ENCODE data around the gene PELO. TPM values are rescaled to one million over a fixed set of nuclear protein-coding genes. Genes with fewer than 3 reads are reported as not detected.

PELO gene
- total RNA-seq, 5 donors from 2014 or later (not counting 1 experiment from before 2014, with no cell fraction given): 7.3 to 18.2 (median 13.8) TPM

DNA sequence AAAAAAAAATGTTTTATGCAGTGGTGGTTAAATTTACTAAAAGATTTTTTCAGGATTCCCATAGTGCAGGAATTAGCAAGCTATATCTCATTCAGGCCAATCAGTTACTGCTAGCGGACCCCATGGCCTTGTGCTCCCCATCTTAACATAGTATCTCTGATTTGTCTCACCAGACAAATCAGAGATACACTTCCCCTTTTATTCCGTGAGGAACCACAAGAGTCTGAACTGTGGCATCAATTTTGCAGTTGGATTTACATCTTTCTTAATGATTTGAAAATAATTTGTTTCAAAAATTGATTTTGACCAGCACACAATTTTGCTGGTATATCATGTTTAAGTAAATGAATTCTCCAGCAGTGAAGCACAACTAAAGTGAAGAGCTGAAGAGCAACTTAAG, 17.9 kb downstream of the PELO start:
- no peak for ATAC-seq (replicated peaks in 1 of 4)
- no CpG with 5 or more reads among the region's 2 CpGs for WGBS (ENCODE audit: insufficient coverage)
- Histone ChIP-seq H3K27me3 (replicated peaks in 1 of 2; ENCODE audit: control insufficient read depth in 2 of 2, extremely low read depth in 1 of 2, insufficient read depth in 2 of 2, low read length in 1 of 2) (no peaks in the 10 kb centered on the region), H3K4me3 (ENCODE audit: control insufficient read depth in 1 of 2, extremely low read depth in 1 of 2, low read length in 1 of 2) (no peak overlapping the region), H3K27ac (ENCODE audit: low read length) (no peak overlapping the region), H3K36me3 (ENCODE audit: control insufficient read depth in 2 of 2, extremely low read depth in 1 of 2, insufficient read depth in 1 of 2, low read length in 1 of 2) (no peaks in the 10 kb centered on the region), H3K4me1 (ENCODE audit: control insufficient read depth in 1 of 2, extremely low read depth in 1 of 2, insufficient read depth in 2 of 2, low read length in 2 of 2) (peaks cover 11 to 25% of the 10 kb centered on the region in 2 experiments), H3K9me3 (no peaks in the 10 kb centered on the region)
- no peaks in the 10 kb centered on the region for H3K9me3 Mint-ChIP-seq
- H3K4me3 Mint-ChIP-seq: no peak overlapping the region
- peaks cover 21% of the 10 kb centered on the region for H3K36me3 Mint-ChIP-seq
- H3K27ac Mint-ChIP-seq: no peak overlapping the region
- peaks cover 35 to 45% (median 45%) of the 10 kb centered on the region in 3 donors for H3K4me1 Mint-ChIP-seq
- ChIA-PET POLR2A (interaction anchor here in 1 of 2 donors (0.5 kb wide), 1 partner anchor 73 kb away, joined by 3 read pairs; no protein-coding TSS in a partner anchor), CTCF (no interaction called here)
- no peak for DNase-seq
- no peaks in the 10 kb centered on the region for H3K27me3 Mint-ChIP-seq

DNA sequence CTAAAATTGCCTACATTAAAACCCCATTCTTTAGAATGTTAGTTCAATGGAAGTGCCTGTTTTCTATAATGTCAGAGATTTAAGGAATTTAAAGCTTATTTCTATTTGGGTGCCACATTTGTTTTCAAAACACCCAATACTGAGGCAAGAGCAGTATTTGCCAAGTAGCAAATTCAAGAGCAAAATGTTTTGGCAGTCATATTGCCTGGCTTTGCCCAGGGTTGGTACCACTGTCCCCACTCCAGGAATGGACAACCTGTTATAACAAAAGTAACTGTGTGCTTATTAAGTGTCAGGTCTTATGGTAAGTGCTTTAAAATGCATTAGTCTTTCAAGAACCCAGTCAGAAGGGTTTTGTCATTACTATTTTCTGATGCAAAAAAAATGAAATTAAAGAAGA, 19.3 kb downstream of the PELO start:
- no peak for ATAC-seq (replicated peaks in 1 of 4)
- no peaks in the 10 kb centered on the region for H3K27me3 ChIP-seq (replicated peaks in 1 of 2; ENCODE audit: control insufficient read depth in 2 of 2, extremely low read depth in 1 of 2, insufficient read depth in 2 of 2, low read length in 1 of 2)
- no peak overlapping the region for H3K27ac ChIP-seq (ENCODE audit: low read length)
- Mint-ChIP-seq H3K27ac (no peak overlapping the region), H3K4me3 (no peak overlapping the region), H3K4me1 (peaks cover 21 to 31% (median 30%) of the 10 kb centered on the region in 3 donors), H3K27me3 (no peaks in the 10 kb centered on the region), H3K36me3 (peaks cover 17% of the 10 kb centered on the region), H3K9me3 (no peaks in the 10 kb centered on the region)
- H3K9me3 ChIP-seq: no peaks in the 10 kb centered on the region
- no peaks in the 10 kb centered on the region for H3K36me3 ChIP-seq (ENCODE audit: control insufficient read depth in 2 of 2, extremely low read depth in 1 of 2, insufficient read depth in 1 of 2, low read length in 1 of 2)
- ChIA-PET CTCF (interaction anchor here in 1 of 2 donors (1.0 kb wide), 1 partner anchor 10 kb away, joined by 3 read pairs; no protein-coding TSS in a partner anchor), POLR2A (interaction anchor here in 1 of 2 donors (0.6 kb wide), 2 partner anchors 142 to 1396 kb away, joined by 4 to 5 read pairs; no protein-coding TSS in a partner anchor)
- DNase-seq: no peak
- H3K4me1 ChIP-seq (ENCODE audit: control insufficient read depth in 1 of 2, extremely low read depth in 1 of 2, insufficient read depth in 2 of 2, low read length in 2 of 2): peaks cover 0 to 13% of the 10 kb centered on the region in 2 experiments
- H3K4me3 ChIP-seq (ENCODE audit: control insufficient read depth in 1 of 2, extremely low read depth in 1 of 2, low read length in 1 of 2): no peak overlapping the region

- DNase-seq: no peak
- H3K27ac Mint-ChIP-seq: no peak overlapping the region
- no peaks in the 10 kb centered on the region for H3K27me3 Mint-ChIP-seq
- Histone ChIP-seq H3K9me3 (no peaks in the 10 kb centered on the region), H3K27ac (ENCODE audit: low read length) (no peak overlapping the region), H3K4me3 (ENCODE audit: control insufficient read depth in 1 of 2, extremely low read depth in 1 of 2, low read length in 1 of 2) (no peak overlapping the region), H3K4me1 (ENCODE audit: control insufficient read depth in 1 of 2, extremely low read depth in 1 of 2, insufficient read depth in 2 of 2, low read length in 2 of 2) (peaks cover 0 to 7% of the 10 kb centered on the region in 2 experiments), H3K36me3 (ENCODE audit: control insufficient read depth in 2 of 2, extremely low read depth in 1 of 2, insufficient read depth in 1 of 2, low read length in 1 of 2) (no peaks in the 10 kb centered on the region), H3K27me3 (replicated peaks in 1 of 2; ENCODE audit: control insufficient read depth in 2 of 2, extremely low read depth in 1 of 2, insufficient read depth in 2 of 2, low read length in 1 of 2) (no peaks in the 10 kb centered on the region)
- POLR2A ChIA-PET: no interaction called here
- CTCF ChIA-PET: interaction anchor here (1.0 to 1.1 kb wide), 2 partner anchors 8 to 10 kb away, joined by 3 read pairs; no protein-coding TSS in a partner anchor
- ATAC-seq (replicated peaks in 1 of 4): no peak
- H3K36me3 Mint-ChIP-seq: peaks cover 17% of the 10 kb centered on the region
- peaks cover 14 to 26% (median 25%) of the 10 kb centered on the region in 3 donors for H3K4me1 Mint-ChIP-seq
- no peaks in the 10 kb centered on the region for H3K9me3 Mint-ChIP-seq
- H3K4me3 Mint-ChIP-seq: no peak overlapping the region
Observed at GRCh38 chr5:52807723-52808122, 20.0 kb downstream of the PELO start.

DNA sequence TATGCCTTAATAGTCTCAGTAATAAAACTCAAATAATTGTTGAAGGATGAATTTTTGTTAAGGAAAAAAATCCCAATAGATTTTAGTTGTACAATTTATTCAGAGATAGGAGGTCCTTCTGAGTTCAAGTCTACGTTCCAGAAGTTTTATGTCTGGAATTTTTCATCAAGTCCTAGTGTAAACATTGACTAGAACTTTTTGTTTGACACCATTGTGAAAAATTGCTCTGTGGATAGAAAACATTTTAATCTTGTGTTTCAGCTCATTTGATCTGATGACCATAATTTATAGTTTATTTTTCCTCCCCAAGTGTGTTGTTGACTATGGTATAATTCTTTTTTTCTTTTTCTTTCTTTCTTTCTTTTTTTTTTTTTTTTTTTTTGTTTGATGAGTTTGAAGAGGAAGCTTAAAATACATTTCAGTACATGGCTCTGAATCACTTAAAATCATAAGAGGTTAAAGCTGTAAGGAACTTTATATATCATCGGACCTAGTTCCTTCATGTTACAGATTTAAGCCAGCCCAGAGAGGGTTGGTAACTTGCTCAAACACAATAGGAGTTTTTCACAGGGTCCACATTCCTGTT, 20.7 kb downstream of the PELO start:
- H3K27me3 ChIP-seq (replicated peaks in 1 of 2; ENCODE audit: control insufficient read depth in 2 of 2, extremely low read depth in 1 of 2, insufficient read depth in 2 of 2, low read length in 1 of 2): no peaks in the 10 kb centered on the region
- H3K9me3 ChIP-seq: no peaks in the 10 kb centered on the region
- H3K27ac ChIP-seq (ENCODE audit: low read length): no peak overlapping the region
- ATAC-seq (replicated peaks in 1 of 4) (no peak), DNase-seq (no peak)
- H3K4me3 ChIP-seq (ENCODE audit: control insufficient read depth in 1 of 2, extremely low read depth in 1 of 2, low read length in 1 of 2): no peak overlapping the region
- H3K36me3 ChIP-seq (ENCODE audit: control insufficient read depth in 2 of 2, extremely low read depth in 1 of 2, insufficient read depth in 1 of 2, low read length in 1 of 2): no peaks in the 10 kb centered on the region
- POLR2A ChIA-PET: interaction anchor here (0.6 to 0.7 kb wide), 5 partner anchors 40 to 1503 kb away, joined by 3 to 17 read pairs (median 3); no protein-coding TSS in a partner anchor
- H3K4me3 Mint-ChIP-seq: no peak overlapping the region
- CTCF ChIA-PET: interaction anchor here (0.6 to 1.1 kb wide), 3 partner anchors 9 to 13 kb away, joined by 3 to 8 read pairs (median 3); no protein-coding TSS in a partner anchor
- H3K4me1 Mint-ChIP-seq: peaks cover 8 to 20% (median 19%) of the 10 kb centered on the region in 3 donors
- peaks cover 17% of the 10 kb centered on the region for H3K36me3 Mint-ChIP-seq
- H3K4me1 ChIP-seq (ENCODE audit: control insufficient read depth in 1 of 2, extremely low read depth in 1 of 2, insufficient read depth in 2 of 2, low read length in 2 of 2): peaks cover 0 to 2% of the 10 kb centered on the region in 2 experiments
- WGBS (ENCODE audit: insufficient coverage): no CpG with 5 or more reads among the region's 2 CpGs
- no peak overlapping the region for H3K27ac Mint-ChIP-seq
- H3K9me3 Mint-ChIP-seq: no peaks in the 10 kb centered on the region
- H3K27me3 Mint-ChIP-seq: no peaks in the 10 kb centered on the region

- Mint-ChIP-seq H3K4me1 (peaks cover 0 to 10% (median 9%) of the 10 kb centered on the region in 3 donors), H3K4me3 (no peak overlapping the region), H3K27me3 (no peaks in the 10 kb centered on the region), H3K36me3 (peaks cover 10% of the 10 kb centered on the region), H3K27ac (peak overlapping the region in 1 of 2 donors; percentile 22), H3K9me3 (no peaks in the 10 kb centered on the region)
- WGBS (ENCODE audit: insufficient coverage): no CpG with 5 or more reads among the region's 1 CpG
- ChIA-PET POLR2A (interaction anchor here in 1 of 2 donors (0.7 kb wide), 1 partner anchor 67 kb away, joined by 6 read pairs; no protein-coding TSS in a partner anchor), CTCF (interaction anchor here in 1 of 2 donors (1.3 kb wide), 1 partner anchor 11 kb away, joined by 3 read pairs; no protein-coding TSS in a partner anchor)
- DNase-seq: no peak
- no peaks in the 10 kb centered on the region for H3K36me3 ChIP-seq (ENCODE audit: control insufficient read depth in 2 of 2, extremely low read depth in 1 of 2, insufficient read depth in 1 of 2, low read length in 1 of 2)
- no peaks in the 10 kb centered on the region for H3K27me3 ChIP-seq (replicated peaks in 1 of 2; ENCODE audit: control insufficient read depth in 2 of 2, extremely low read depth in 1 of 2, insufficient read depth in 2 of 2, low read length in 1 of 2)
- no peak overlapping the region for H3K27ac ChIP-seq (ENCODE audit: low read length)
- no peaks in the 10 kb centered on the region for H3K4me1 ChIP-seq (ENCODE audit: control insufficient read depth in 1 of 2, extremely low read depth in 1 of 2, insufficient read depth in 2 of 2, low read length in 2 of 2)
- no peak overlapping the region for H3K4me3 ChIP-seq (ENCODE audit: control insufficient read depth in 1 of 2, extremely low read depth in 1 of 2, low read length in 1 of 2)
- H3K9me3 ChIP-seq: no peaks in the 10 kb centered on the region
- ATAC-seq (replicated peaks in 1 of 4): no peak
Observed at GRCh38 chr5:52809884-52810283, 22.2 kb downstream of the PELO start.

- H3K27ac ChIP-seq (ENCODE audit: low read length): no peak overlapping the region
- no peak overlapping the region for H3K4me3 ChIP-seq (ENCODE audit: control insufficient read depth in 1 of 2, extremely low read depth in 1 of 2, low read length in 1 of 2)
- DNase-seq (no peak), ATAC-seq (replicated peaks in 1 of 4) (no peak)
- H3K4me1 ChIP-seq (ENCODE audit: control insufficient read depth in 1 of 2, extremely low read depth in 1 of 2, insufficient read depth in 2 of 2, low read length in 2 of 2): no peaks in the 10 kb centered on the region
- no peaks in the 10 kb centered on the region for H3K27me3 ChIP-seq (replicated peaks in 1 of 2; ENCODE audit: control insufficient read depth in 2 of 2, extremely low read depth in 1 of 2, insufficient read depth in 2 of 2, low read length in 1 of 2)
- H3K4me3 Mint-ChIP-seq: no peak overlapping the region
- ChIA-PET POLR2A (no interaction called here), CTCF (interaction anchor here in 1 of 2 donors (1.3 kb wide), 1 partner anchor 11 kb away, joined by 3 read pairs; no protein-coding TSS in a partner anchor)
- H3K27me3 Mint-ChIP-seq: no peaks in the 10 kb centered on the region
- H3K9me3 Mint-ChIP-seq: no peaks in the 10 kb centered on the region
- peaks cover 0 to 5% (median 5%) of the 10 kb centered on the region in 3 donors for H3K4me1 Mint-ChIP-seq
- H3K36me3 ChIP-seq (ENCODE audit: control insufficient read depth in 2 of 2, extremely low read depth in 1 of 2, insufficient read depth in 1 of 2, low read length in 1 of 2): no peaks in the 10 kb centered on the region
- peaks cover 5% of the 10 kb centered on the region for H3K36me3 Mint-ChIP-seq
- no CpG with 5 or more reads among the region's 1 CpG for WGBS (ENCODE audit: insufficient coverage)
- H3K27ac Mint-ChIP-seq: no peak overlapping the region
- no peaks in the 10 kb centered on the region for H3K9me3 ChIP-seq
Observed at GRCh38 chr5:52810426-52810825, 22.7 kb downstream of the PELO start.

Measured in T-cell (primary cell).